Smooth muscle cell (in vitro differentiated cells): Measurements from ENCODE around the gene MSL3B.

Experiments
- DNase-seq: peaks from one replicate; lab custom pipeline; 2025; ENCODE audit not compliant: unreplicated experiment; lab: John Stamatoyannopoulos, UW
- H2AFZ ChIP-seq: fragments of 200-600 bp; sonication (generic); 2 replicates; pipeline ENCODE4 v1.6.0; 2016; ENCODE audit warnings: antibody characterized with exemption, low read depth, mild to moderate bottlenecking
- H3F3A ChIP-seq: fragments of 200-600 bp; sonication (generic); 2 replicates; pipeline ENCODE4 v1.6.0; 2017; ENCODE audit warnings: antibody characterized with exemption, low read depth
- H3K27ac ChIP-seq: fragments of 200-600 bp; sonication (generic); 2 replicates; pipeline ENCODE4 v1.5.1; 2016; ENCODE audit warnings: low read depth, mild to moderate bottlenecking
- H3K27me3 ChIP-seq: fragments of 200-600 bp; sonication (generic); 2 replicates; pipeline ENCODE4 v1.6.1; 2016; ENCODE audit warnings: low read depth, mild to moderate bottlenecking
- H3K36me3 ChIP-seq: fragments of 200-600 bp; sonication (generic); 2 replicates; pipeline ENCODE4 v1.5.1; 2016; ENCODE audit warnings: low read depth
- H3K4me1 ChIP-seq: fragments of 200-600 bp; sonication (generic); 2 replicates; pipeline ENCODE4 v1.5.1; 2016; ENCODE audit warnings: low read depth
- H3K4me2 ChIP-seq: fragments of 200-600 bp; sonication (generic); 2 replicates; pipeline ENCODE4 v1.6.0; 2016; ENCODE audit warnings: mild to moderate bottlenecking
- H3K4me3 ChIP-seq: fragments of 200-600 bp; sonication (generic); 2 replicates; pipeline ENCODE4 v1.5.1; 2016; ENCODE audit warnings: mild to moderate bottlenecking
- H3K79me2 ChIP-seq: fragments of 200-600 bp; sonication (generic); 2 replicates; pipeline ENCODE4 v1.6.0; 2016; ENCODE audit warnings: low read depth, mild to moderate bottlenecking
- H3K9ac ChIP-seq: fragments of 200-600 bp; sonication (generic); 2 replicates; pipeline ENCODE4 v1.6.0; 2016; ENCODE audit warnings: low read depth
- H3K9me3 ChIP-seq: fragments of 200-600 bp; sonication (generic); replicated peaks from 2 replicates; pipeline ENCODE4 v1.5.1; 2016; ENCODE audit warnings: low read depth
- H4K20me1 ChIP-seq: fragments of 200-600 bp; sonication (generic); 2 replicates; pipeline ENCODE4 v1.6.0; 2016; ENCODE audit warnings: low read depth
- WGBS: methylation state at CpG from one replicate; pipeline ENCODE4 v1.1.7; 2016; ENCODE audit warnings: low lambda C conversion rate; 5-methylcytosine and 5-hydroxymethylcytosine counted together
- TF ChIP-seq, protein P1 (sequence below): fragments of 200-600 bp; sonication (generic); IDR thresholded peaks from 2 replicates; pipeline ENCODE4 v1.5.1; 2017; ENCODE audit warnings: borderline replicate concordance, mild to moderate bottlenecking, antibody characterized with exemption; ENCODE audit not compliant: insufficient read depth, poor library complexity, severe bottlenecking

MSL3B gene

DNA sequence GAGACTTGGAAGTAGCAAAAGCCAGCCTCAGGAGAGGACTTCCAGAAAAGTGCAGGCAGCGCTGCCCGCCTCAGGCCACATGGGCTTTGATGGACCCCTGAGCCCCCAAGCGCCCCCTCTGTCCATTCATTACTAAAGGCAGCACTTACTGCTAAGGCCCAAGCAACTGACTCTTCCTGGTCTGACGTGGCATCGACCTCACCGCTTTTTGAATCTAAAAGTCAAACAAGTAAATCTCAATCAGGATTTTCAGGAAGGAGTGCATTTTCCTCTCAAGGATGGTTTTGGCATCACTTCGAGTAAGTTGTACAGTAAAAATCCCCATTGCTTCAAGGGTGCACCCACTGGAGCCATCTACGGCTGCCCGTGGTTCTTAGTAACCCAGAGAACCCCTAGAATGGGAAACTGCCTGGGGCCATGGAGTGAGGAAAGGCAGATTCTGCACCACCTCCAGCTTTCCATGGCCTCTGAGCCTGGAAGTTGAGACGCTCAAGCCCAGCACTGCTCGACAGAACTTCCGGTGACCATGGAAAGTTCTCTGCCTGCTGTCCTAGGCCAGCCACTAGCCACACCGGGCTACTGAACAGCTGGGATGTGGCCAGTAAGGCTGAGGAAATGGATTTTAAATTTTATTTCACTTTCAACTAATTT is 20.8 kb downstream of the MSL3B start:
- H2AFZ ChIP-seq: no peak overlapping the region
- H3K27me3 ChIP-seq: no peaks in the 10 kb centered on the region
- peaks cover 6% of the 10 kb centered on the region for H3K4me1 ChIP-seq
- H4K20me1 ChIP-seq: no peaks in the 10 kb centered on the region
- H3K27ac ChIP-seq: no peak overlapping the region
- no peak for DNase-seq
- TF ChIP-seq, protein P1, sequence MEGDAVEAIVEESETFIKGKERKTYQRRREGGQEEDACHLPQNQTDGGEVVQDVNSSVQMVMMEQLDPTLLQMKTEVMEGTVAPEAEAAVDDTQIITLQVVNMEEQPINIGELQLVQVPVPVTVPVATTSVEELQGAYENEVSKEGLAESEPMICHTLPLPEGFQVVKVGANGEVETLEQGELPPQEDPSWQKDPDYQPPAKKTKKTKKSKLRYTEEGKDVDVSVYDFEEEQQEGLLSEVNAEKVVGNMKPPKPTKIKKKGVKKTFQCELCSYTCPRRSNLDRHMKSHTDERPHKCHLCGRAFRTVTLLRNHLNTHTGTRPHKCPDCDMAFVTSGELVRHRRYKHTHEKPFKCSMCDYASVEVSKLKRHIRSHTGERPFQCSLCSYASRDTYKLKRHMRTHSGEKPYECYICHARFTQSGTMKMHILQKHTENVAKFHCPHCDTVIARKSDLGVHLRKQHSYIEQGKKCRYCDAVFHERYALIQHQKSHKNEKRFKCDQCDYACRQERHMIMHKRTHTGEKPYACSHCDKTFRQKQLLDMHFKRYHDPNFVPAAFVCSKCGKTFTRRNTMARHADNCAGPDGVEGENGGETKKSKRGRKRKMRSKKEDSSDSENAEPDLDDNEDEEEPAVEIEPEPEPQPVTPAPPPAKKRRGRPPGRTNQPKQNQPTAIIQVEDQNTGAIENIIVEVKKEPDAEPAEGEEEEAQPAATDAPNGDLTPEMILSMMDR: no peak
- H3K79me2 ChIP-seq: peaks cover 24% of the 10 kb centered on the region
- H3K9me3 ChIP-seq: no peaks in the 10 kb centered on the region
- H3K4me2 ChIP-seq: no peak overlapping the region
- no peak overlapping the region for H3K4me3 ChIP-seq
- 98% methylated on average over 13 of the region's 13 CpGs for WGBS
- no peak overlapping the region for H3K9ac ChIP-seq
- no peaks in the 10 kb centered on the region for H3K36me3 ChIP-seq
- no peaks in the 10 kb centered on the region for H3F3A ChIP-seq

DNA sequence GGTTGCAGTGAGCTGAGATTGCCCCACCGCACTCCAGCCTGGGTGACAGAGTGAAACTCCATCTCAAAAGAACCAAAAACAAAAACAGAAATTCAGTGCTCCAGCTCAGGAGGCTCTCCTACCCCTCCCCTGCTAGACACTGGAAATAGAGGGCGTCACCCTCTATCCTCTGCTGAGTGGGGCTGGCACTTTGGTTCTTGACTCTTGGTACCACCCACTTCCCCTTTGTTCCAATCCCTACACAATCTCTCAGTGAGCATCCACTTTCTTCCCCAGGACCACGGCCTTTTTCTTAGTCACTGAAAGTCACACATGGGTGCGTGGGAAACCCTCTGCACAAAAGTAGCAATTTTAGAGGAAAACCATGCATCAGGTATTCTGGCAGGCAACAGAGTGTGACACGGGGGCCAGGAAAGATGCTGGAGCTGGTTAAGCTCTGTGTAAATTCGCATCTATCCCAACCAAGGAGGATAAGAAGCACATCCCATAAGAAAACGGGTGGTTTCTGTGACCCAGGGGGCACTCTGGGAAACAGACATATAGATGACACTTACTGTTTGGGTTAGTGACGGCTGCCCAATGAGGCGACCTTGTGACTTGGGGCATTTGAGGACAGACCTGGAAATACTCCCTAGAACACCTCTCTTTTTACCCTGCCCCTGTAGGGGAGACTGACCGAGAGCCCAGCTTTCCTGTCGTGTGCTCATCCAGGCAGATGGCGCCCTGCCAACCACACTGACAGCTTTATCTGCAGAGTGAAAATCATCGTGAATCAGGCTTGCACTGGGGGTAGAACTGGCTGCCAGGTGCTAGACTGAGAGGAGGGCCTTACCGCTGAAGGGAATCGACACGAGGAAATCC is 21.6 kb downstream of the MSL3B start:
- no peaks in the 10 kb centered on the region for H4K20me1 ChIP-seq
- no peaks in the 10 kb centered on the region for H3K9me3 ChIP-seq
- H3K36me3 ChIP-seq: no peaks in the 10 kb centered on the region
- DNase-seq: no peak
- no peak overlapping the region for H3K27ac ChIP-seq
- H3K9ac ChIP-seq: no peak overlapping the region
- H3K4me3 ChIP-seq: no peak overlapping the region
- no peak overlapping the region for H3K4me2 ChIP-seq
- TF ChIP-seq, protein P1: no peak
- no peak overlapping the region for H2AFZ ChIP-seq
- 90% methylated on average over 16 of the region's 16 CpGs for WGBS
- H3K27me3 ChIP-seq: no peaks in the 10 kb centered on the region
- peaks cover 17% of the 10 kb centered on the region for H3K79me2 ChIP-seq
- H3F3A ChIP-seq: no peaks in the 10 kb centered on the region
- no peaks in the 10 kb centered on the region for H3K4me1 ChIP-seq

DNA sequence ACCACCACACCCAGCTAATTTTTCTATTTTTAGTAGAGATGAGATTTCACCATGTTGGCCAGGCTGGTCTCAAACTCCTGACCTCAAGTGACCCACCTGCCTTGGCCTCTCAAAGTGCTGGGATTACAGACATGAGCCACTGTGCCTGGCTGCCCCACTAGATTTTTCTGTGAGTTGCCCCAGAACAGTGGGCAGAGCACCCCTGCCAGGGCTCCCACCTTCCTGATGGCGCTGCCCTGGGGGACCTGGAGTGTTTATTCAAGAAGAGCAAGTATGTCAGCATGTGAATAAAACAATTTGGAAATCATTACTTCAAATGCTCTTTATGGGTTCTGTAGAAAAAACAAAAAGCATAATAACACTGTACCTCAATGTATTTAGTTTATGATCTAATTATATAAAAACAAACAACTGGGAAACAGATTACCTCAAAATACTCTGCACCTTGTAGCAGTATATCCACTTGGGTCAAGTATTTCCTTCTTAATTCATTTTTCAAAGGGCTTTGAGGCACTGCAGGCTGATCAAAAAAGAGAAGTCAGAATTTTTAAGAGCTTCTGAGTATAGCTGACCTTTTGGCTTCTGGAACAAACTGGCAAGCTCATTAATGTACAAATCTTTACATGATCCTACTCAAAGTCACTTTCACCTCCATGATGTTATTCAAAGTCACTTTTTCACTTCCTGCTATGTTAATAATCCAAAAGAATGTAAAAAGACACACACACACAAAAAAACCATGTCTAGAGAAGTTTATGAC is 22.7 kb downstream of the MSL3B start:
- TF ChIP-seq, protein P1: no peak
- Histone ChIP-seq H3K27me3 (no peaks in the 10 kb centered on the region), H3K9ac (no peak overlapping the region), H3K79me2 (peaks cover 6% of the 10 kb centered on the region), H2AFZ (no peak overlapping the region), H3K4me2 (no peak overlapping the region), H4K20me1 (no peaks in the 10 kb centered on the region), H3K36me3 (no peaks in the 10 kb centered on the region), H3K27ac (no peak overlapping the region), H3K4me1 (no peaks in the 10 kb centered on the region), H3K9me3 (no peaks in the 10 kb centered on the region), H3K4me3 (no peak overlapping the region), H3F3A (no peaks in the 10 kb centered on the region)
- 96% methylated on average over 1 of the region's 1 CpG for WGBS
- no peak for DNase-seq
